ENCODE measurements around the gene SERPINH1.

SERPINH1 gene

DNA sequence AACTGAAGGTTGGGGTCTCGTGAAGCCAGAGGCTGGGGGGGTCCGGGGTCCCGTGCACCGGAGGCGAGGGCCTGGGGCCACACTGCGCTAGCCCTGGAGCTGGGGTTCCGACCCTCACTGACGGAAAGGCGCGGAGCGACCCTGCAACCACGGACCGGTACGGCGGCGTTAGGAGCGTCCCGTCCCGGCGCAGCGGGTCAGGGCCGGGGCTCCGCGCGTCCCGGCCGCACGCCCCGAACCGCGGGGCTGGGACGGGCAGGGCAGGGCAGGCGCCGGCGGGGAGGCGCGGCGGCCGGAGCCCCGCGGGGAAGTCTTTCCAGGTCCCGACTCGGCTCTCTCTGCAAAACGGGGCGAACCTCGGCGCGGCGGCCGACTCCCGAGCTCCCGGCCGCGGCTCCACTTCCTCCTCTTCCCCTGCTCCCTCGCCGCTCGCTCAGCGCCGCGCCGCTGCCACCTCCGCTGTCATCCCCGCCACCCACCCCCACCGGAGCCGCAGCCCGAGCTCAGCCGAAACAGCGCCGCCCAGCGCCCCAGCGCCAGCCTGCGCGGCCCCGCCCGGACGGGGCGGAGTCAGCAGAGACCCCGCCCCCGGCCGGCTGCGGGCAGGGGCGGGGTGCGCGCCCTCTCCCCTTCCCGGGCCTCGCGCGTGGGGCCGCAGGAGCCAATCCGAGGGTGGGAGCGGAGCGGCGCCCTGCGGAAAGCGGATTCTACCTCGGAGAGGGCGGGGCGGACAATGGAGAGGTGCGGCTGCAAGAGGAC lies 36.4 kb upstream of the SERPINH1 start, which contains the start of gene GDPD5:
TSS of gene GDPD5 (minus strand) at position 509 of the 759 bp plus-strand sequence. CDS start 48,206 bp downstream, outside the sequence.
- Histone ChIP-seq H3K4me1 (ENCODE audit: insufficient read depth, low read length, poor library complexity, severe bottlenecking) (peaks cover 8% of the 10 kb centered on the region), H3K36me3 (ENCODE audit: insufficient read depth, low read length) (no peaks in the 10 kb centered on the region), H3K4me2 (ENCODE audit: low read depth, low read length, poor library complexity, severe bottlenecking) (peak within 1 kb of the TSS; percentile 91), H3K79me2 (ENCODE audit: insufficient read depth, low read length) (peaks cover 5% of the 10 kb centered on the region; the same call in 1 of the 2 replicates), H3K9ac (ENCODE audit: low read depth, low read length, poor library complexity, severe bottlenecking) (peak within 1 kb of the TSS; percentile 85), H3K4me3 (ENCODE audit: low read length, poor library complexity, severe bottlenecking) (peak within 1 kb of the TSS; percentile 91), H3K9me3 (ENCODE audit: insufficient read depth, low read depth, low read length) (no peaks in the 10 kb centered on the region), H3K27me3 (ENCODE audit: insufficient read depth, low read length, poor library complexity, severe bottlenecking) (no peaks in the 10 kb centered on the region), H4K20me1 (ENCODE audit: insufficient read depth, low read length, poor library complexity, severe bottlenecking) (no peaks in the 10 kb centered on the region), H2AFZ (ENCODE audit: low read length) (peak within 1 kb of the TSS; percentile 85), H3K9me2 (replicated peaks; ENCODE audit: low read depth, low read length) (no peaks in the 10 kb centered on the region), H3F3A (ENCODE audit: low read depth) (no peaks in the 10 kb centered on the region)
- TF ChIP-seq, protein P1, sequence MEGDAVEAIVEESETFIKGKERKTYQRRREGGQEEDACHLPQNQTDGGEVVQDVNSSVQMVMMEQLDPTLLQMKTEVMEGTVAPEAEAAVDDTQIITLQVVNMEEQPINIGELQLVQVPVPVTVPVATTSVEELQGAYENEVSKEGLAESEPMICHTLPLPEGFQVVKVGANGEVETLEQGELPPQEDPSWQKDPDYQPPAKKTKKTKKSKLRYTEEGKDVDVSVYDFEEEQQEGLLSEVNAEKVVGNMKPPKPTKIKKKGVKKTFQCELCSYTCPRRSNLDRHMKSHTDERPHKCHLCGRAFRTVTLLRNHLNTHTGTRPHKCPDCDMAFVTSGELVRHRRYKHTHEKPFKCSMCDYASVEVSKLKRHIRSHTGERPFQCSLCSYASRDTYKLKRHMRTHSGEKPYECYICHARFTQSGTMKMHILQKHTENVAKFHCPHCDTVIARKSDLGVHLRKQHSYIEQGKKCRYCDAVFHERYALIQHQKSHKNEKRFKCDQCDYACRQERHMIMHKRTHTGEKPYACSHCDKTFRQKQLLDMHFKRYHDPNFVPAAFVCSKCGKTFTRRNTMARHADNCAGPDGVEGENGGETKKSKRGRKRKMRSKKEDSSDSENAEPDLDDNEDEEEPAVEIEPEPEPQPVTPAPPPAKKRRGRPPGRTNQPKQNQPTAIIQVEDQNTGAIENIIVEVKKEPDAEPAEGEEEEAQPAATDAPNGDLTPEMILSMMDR (conservative IDR thresholded peaks at IDR 0.05; ENCODE audit: low read length): peak; percentile 47
- no peak for TF ChIP-seq EZH2phosphoT487 (IDR thresholded peaks at IDR 0.05; ENCODE audit: borderline replicate concordance)

DNA sequence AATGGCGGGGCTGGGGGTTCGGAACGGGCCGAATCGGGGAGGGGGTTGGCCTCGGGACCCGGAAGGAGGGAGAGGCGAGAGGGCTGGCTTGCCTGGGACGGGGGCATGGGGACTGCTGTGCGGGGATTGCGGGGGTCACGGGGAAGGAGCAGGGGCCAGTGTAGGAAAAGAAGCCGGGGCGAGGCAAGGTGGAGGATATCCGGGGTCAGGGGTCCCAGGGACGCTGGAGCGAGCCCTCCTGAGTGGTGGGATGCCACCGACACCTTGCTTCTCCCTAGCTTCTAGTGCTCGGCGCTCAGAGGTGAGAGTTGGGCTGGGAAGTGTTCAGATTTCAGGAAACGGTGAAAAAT lies 35.9 kb upstream of the SERPINH1 start:
- Histone ChIP-seq H3K9me3 (ENCODE audit: insufficient read depth, low read depth, low read length) (no peaks in the 10 kb centered on the region), H3K4me3 (ENCODE audit: low read length, poor library complexity, severe bottlenecking) (peak overlapping the region; percentile 91), H3K9ac (ENCODE audit: low read depth, low read length, poor library complexity, severe bottlenecking) (peak overlapping the region; percentile 85), H3K9me2 (replicated peaks; ENCODE audit: low read depth, low read length) (no peaks in the 10 kb centered on the region), H3F3A (ENCODE audit: low read depth) (no peaks in the 10 kb centered on the region), H3K4me2 (ENCODE audit: low read depth, low read length, poor library complexity, severe bottlenecking) (peak overlapping the region; percentile 91), H2AFZ (ENCODE audit: low read length) (peak overlapping the region; percentile 85), H4K20me1 (ENCODE audit: insufficient read depth, low read length, poor library complexity, severe bottlenecking) (no peaks in the 10 kb centered on the region), H3K79me2 (ENCODE audit: insufficient read depth, low read length) (peaks cover 5% of the 10 kb centered on the region; the same call in 1 of the 2 replicates), H3K36me3 (ENCODE audit: insufficient read depth, low read length) (no peaks in the 10 kb centered on the region), H3K4me1 (ENCODE audit: insufficient read depth, low read length, poor library complexity, severe bottlenecking) (peaks cover 8% of the 10 kb centered on the region), H3K27me3 (ENCODE audit: insufficient read depth, low read length, poor library complexity, severe bottlenecking) (no peaks in the 10 kb centered on the region)
- TF ChIP-seq, protein P1 (conservative IDR thresholded peaks at IDR 0.05; ENCODE audit: low read length): no peak
- TF ChIP-seq EZH2phosphoT487 (IDR thresholded peaks at IDR 0.05; ENCODE audit: borderline replicate concordance): no peak

DNA sequence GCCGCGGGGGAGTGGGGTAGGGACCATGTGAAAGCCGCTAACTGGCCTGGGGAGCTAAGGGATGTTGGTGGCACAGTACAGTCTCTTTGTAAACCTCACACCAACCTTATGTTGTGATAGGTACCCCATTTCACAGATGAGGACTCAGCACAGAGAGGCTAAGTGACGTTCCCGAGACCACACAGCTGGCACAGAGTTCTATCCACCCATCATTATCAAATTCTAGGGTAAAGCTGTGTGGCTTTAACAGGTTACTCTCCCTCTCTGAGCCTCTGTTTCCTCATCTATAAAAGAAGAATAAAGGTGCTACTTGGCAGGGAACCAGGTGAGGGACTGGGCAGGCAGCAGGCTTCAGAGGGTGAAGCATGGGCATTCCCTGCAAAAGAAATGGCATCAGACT lies 34.9 kb upstream of the SERPINH1 start:
- no peaks in the 10 kb centered on the region for H3K9me3 ChIP-seq (ENCODE audit: insufficient read depth, low read depth, low read length)
- H3K9me2 ChIP-seq (replicated peaks; ENCODE audit: low read depth, low read length): no peaks in the 10 kb centered on the region
- H4K20me1 ChIP-seq (ENCODE audit: insufficient read depth, low read length, poor library complexity, severe bottlenecking): no peaks in the 10 kb centered on the region
- no peak overlapping the region for H2AFZ ChIP-seq (ENCODE audit: low read length)
- peaks cover 8% of the 10 kb centered on the region for H3K4me1 ChIP-seq (ENCODE audit: insufficient read depth, low read length, poor library complexity, severe bottlenecking)
- no peaks in the 10 kb centered on the region for H3K36me3 ChIP-seq (ENCODE audit: insufficient read depth, low read length)
- TF ChIP-seq EZH2phosphoT487 (IDR thresholded peaks at IDR 0.05; ENCODE audit: borderline replicate concordance): no peak
- TF ChIP-seq, protein P1 (conservative IDR thresholded peaks at IDR 0.05; ENCODE audit: low read length): no peak
- H3F3A ChIP-seq (ENCODE audit: low read depth): no peaks in the 10 kb centered on the region
- peak overlapping the region; percentile 91 for H3K4me3 ChIP-seq (ENCODE audit: low read length, poor library complexity, severe bottlenecking)
- no peaks in the 10 kb centered on the region for H3K27me3 ChIP-seq (ENCODE audit: insufficient read depth, low read length, poor library complexity, severe bottlenecking)
- H3K4me2 ChIP-seq (ENCODE audit: low read depth, low read length, poor library complexity, severe bottlenecking): peak overlapping the region; percentile 91
- peaks cover 5% of the 10 kb centered on the region; the same call in 1 of the 2 replicates for H3K79me2 ChIP-seq (ENCODE audit: insufficient read depth, low read length)
- no peak overlapping the region for H3K9ac ChIP-seq (ENCODE audit: low read depth, low read length, poor library complexity, severe bottlenecking)

All from Loucy (cell line).